GM06990 (cell line): ENCODE data around the gene OR14A2.
"Not testable (repeated sequence)": the region's sequence is repeated elsewhere in the genome, so short reads cannot be mapped to it uniquely, and the experiment has no call there.

Source experiments
- DNase-seq: peaks from one replicate; pipeline ENCODE4 v3.0.0-alpha.2; 2011; ENCODE audit not compliant: insufficient read length; ENCODE audit errors: extremely low read depth
- H3K27me3 ChIP-seq: replicated peaks from 2 replicates; pipeline ENCODE4 v1.6.0; 2011; ENCODE audit warnings: low read length; ENCODE audit not compliant: control insufficient read depth, insufficient read depth
- H3K36me3 ChIP-seq: 2 replicates; pipeline ENCODE4 v1.5.1; 2011; ENCODE audit warnings: low read length; ENCODE audit not compliant: control insufficient read depth, insufficient read depth
- H3K4me3 ChIP-seq: replicated peaks from 2 replicates; pipeline ENCODE4 v1.5.1; 2011; ENCODE audit warnings: low read depth, mild to moderate bottlenecking, control low read depth, low read length
- CTCF ChIP-seq: IDR thresholded peaks from 2 replicates; pipeline ENCODE4 v1.5.1; 2011; ENCODE audit warnings: low read length, control low read depth, mild to moderate bottlenecking, inconsistent platforms; ENCODE audit not compliant: insufficient read depth, poor library complexity, severe bottlenecking

The OR14A2 gene

DNA sequence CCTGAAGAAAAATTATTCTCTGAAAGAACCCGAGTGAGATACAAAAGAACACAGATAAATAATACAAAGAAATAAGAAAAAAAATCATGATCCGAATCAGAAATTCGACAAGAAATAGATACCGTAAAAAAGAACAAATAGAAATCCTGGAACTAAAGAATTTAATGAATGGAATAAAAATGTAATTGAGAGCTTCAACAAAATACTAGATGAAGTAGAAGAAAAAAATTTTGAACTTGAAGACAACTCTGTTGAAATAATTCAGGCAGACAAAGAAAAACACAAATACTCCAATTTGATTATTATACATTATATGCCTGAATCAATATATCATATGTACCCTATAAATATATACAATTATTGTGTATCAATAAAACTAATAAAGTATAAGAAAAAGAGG lies 26.7 kb downstream of the OR14A2 start:
- no peaks in the 10 kb centered on the region for H3K36me3 ChIP-seq
- no peak for TF ChIP-seq CTCF
- no peaks in the 10 kb centered on the region for H3K27me3 ChIP-seq
- no peak for DNase-seq
- H3K4me3 ChIP-seq = no peak overlapping the region

DNA sequence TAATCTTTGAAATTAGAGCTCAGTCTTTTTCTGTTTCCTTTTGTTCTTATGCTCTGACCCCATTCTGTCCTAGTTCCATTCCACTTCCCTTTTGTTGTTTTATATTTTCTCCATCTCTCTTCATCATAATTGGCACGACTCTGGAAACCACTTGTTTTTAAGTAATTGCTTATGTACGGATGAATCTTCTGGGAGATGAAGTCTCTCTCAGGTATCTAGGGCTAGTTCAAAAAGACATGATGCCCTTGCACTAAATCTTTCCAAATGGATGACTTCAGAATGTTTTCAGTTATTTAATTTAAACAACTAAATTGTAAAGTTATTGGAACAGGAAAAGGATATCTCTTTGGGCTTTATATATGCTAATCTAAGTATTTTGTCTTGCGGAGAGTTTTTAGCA lies 31.4 kb downstream of the OR14A2 start, which contains the start of gene OR6F1:
TSS of gene OR6F1 (minus strand) at position 101 of the 400 bp plus-strand sequence. CDS start 3,891 bp downstream, outside the sequence.
- Histone ChIP-seq H3K27me3 (no peaks in the 10 kb centered on the region), H3K4me3 (no peak within 1 kb of the TSS), H3K36me3 (no peaks in the 10 kb centered on the region)
- no peak for DNase-seq
- no peak for TF ChIP-seq CTCF

- no peaks in the 10 kb centered on the region for H3K27me3 ChIP-seq
- TF ChIP-seq CTCF = no peak
- H3K36me3 ChIP-seq = no peaks in the 10 kb centered on the region
- H3K4me3 ChIP-seq = no peak overlapping the region
- DNase-seq = no peak
Measured at GRCh38 chr1:247713753-247714152, 34.2 kb downstream of the OR14A2 start.

- H3K27me3 ChIP-seq, H3K36me3 ChIP-seq, H3K4me3 ChIP-seq, DNase-seq: not testable (repeated sequence)
Measured at GRCh38 chr1:247710681-247711080, 37.3 kb downstream of the OR14A2 start.

DNA sequence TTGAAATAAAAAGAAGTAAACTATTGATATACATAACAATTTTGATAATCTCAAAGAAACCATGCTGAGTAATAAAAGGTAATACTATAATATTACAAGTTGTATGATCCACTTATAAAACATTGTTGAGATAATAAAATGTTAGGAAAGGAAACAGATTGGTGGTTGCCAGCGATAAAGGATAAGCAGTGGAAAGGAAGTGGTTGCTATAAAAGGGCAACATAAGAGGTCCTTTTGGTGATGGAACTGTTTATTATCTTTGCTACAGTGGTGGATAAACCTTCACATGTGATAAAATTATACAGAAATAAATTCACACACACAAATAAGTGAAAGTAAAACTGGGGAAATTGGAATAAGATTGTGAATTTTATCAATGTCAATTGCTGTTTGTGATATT lies 46.6 kb downstream of the OR14A2 start:
- no peaks in the 10 kb centered on the region for H3K27me3 ChIP-seq
- TF ChIP-seq CTCF = no peak
- H3K4me3 ChIP-seq = no peak overlapping the region
- DNase-seq = no peak
- H3K36me3 ChIP-seq = no peaks in the 10 kb centered on the region

GRCh38 chr1:247681288-247681897 lies 66.5 kb downstream of the OR14A2 start:
- Histone ChIP-seq H3K36me3 (no peaks in the 10 kb centered on the region), H3K4me3 (no peak overlapping the region), H3K27me3 (no peaks in the 10 kb centered on the region)
- peak; percentile 84 for TF ChIP-seq CTCF
- DNase-seq = no peak
